Prostate gland (tissue), 2 donors: ENCODE measurements around the gene IMMT. TPM values are rescaled to one million over a fixed set of nuclear protein-coding genes. Genes with fewer than 3 reads are reported as not detected.

Experiments
- DNase-seq: peaks from one replicate; pipeline ENCODE4 v3.0.0-alpha.2; 2019; ENCODE audit warnings: low spot score
- H3K27ac ChIP-seq, 2 donors: fragments of 200-600 bp; sonication (generic); 2 replicates each; pipeline ENCODE4 v1.5.1; 2017 to 2019
- H3K27me3 ChIP-seq: fragments of 200-600 bp; sonication (generic); replicated peaks from 2 replicates; pipeline ENCODE4 v1.5.1; 2019; ENCODE audit not compliant: insufficient read depth
- H3K36me3 ChIP-seq, 2 donors: fragments of 200-600 bp; sonication (generic); 1 replicate in 1 of 2; 2 replicates in 1 of 2; pipeline versions ENCODE4 v1.5.1 to v1.8.1; 2017 to 2019
- H3K4me1 ChIP-seq: fragments of 200-600 bp; sonication (generic); replicated peaks from 2 replicates; pipeline ENCODE4 v1.5.1; 2019
- H3K4me3 ChIP-seq, 2 donors: fragments of 200-600 bp; sonication (generic); 2 replicates each; pipeline ENCODE4 v1.5.1; 2017 to 2019
- H3K9me3 ChIP-seq: fragments of 200-600 bp; sonication (generic); 2 replicates; pipeline ENCODE4 v1.5.1; 2017
- CTCF ChIP-seq, 4 experiments: fragments of 200-600 bp in 2 of 4; fragments of 450-650 bp in 2 of 4; sonication (generic) in 2 of 4; IDR thresholded peaks; 1 replicate in 3 of 4; 2 replicates in 1 of 4; pipeline ENCODE4 v1.5.1; 2016 to 2019; ENCODE audit warnings: antibody characterized with exemption in 4 of 4, mild to moderate bottlenecking in 2 of 4, moderate library complexity in 2 of 4
- POLR2A ChIP-seq: fragments of 450-650 bp; IDR thresholded peaks from one replicate; pipeline ENCODE4 v1.6.1; 2016; ENCODE audit warnings: antibody characterized with exemption, mild to moderate bottlenecking
- POLR2AphosphoS5 ChIP-seq: sonication (generic); formaldehyde crosslinking; IDR thresholded peaks from one replicate; pipeline ENCODE4 v1.6.1; 2017; ENCODE audit warnings: antibody characterized with exemption
- WGBS: methylation state at CpG from one replicate; pipeline ENCODE4 v1.1.5; 2018; 5-methylcytosine and 5-hydroxymethylcytosine counted together
- intact Hi-C: fragments of 100-400 bp; cut with DNase I; formaldehyde crosslinking; loops from one replicate; pipeline ENCODE4 v1.14.2; 2022
- total RNA-seq, 2 donors: library from RNA; depleted of rRNA; stranded (reverse); fragments of >200 nt; gene quantifications; one replicate each; pipeline ENCODE4 v1.1.0, GENCODE V29; 2016

The IMMT gene
- total RNA-seq, 2 donors from 2014 or later: 32.6 to 52.5 TPM

GRCh38 chr2:86235196-86235980 lies 40.1 kb upstream of the IMMT start:
- DNase-seq: no peak
- TF ChIP-seq POLR2A (no peak), POLR2AphosphoS5 (no peak), CTCF (IDR thresholded peaks at IDR 0.05) (no peak)
- no peak overlapping the region for H3K27ac ChIP-seq
- no peaks in the 10 kb centered on the region for H3K4me1 ChIP-seq
- no peaks in the 10 kb centered on the region for H3K36me3 ChIP-seq
- 85% methylated on average over 12 of the region's 12 CpGs for WGBS
- H3K27me3 ChIP-seq: no peaks in the 10 kb centered on the region
- H3K4me3 ChIP-seq: no peak overlapping the region
- no peaks in the 10 kb centered on the region for H3K9me3 ChIP-seq
- intact Hi-C loops: no loop called here

GRCh38 chr2:86234563-86235131 lies 39.4 kb upstream of the IMMT start:
- TF ChIP-seq POLR2A (no peak), POLR2AphosphoS5 (no peak), CTCF (IDR thresholded peaks at IDR 0.05) (no peak)
- H3K9me3 ChIP-seq: no peaks in the 10 kb centered on the region
- H3K4me3 ChIP-seq: no peak overlapping the region
- intact Hi-C loops: no loop called here
- 53% methylated on average over 3 of the region's 3 CpGs for WGBS
- no peak overlapping the region for H3K27ac ChIP-seq
- DNase-seq: no peak
- H3K36me3 ChIP-seq: no peaks in the 10 kb centered on the region
- no peaks in the 10 kb centered on the region for H3K4me1 ChIP-seq
- H3K27me3 ChIP-seq: no peaks in the 10 kb centered on the region

DNA sequence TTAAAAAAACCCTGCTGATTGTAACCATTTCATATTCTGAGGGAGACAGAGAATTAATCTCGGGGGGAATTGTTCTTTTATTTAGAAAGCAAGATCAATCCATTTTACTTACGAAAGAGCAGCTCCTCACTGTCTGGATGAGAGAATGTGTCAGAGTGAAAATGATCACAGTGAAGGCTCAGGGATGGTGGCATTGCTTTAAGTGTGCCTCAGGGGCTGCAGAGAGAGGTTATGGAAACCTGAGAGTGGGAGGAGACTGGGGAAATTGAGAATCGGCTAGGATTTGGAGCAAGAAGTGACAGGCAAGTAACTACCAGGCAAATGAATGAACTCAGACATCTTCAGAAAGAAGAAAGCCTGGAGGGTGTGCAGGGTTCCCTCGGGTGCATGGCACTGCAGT lies 38.2 kb upstream of the IMMT start:
- H3K9me3 ChIP-seq: no peaks in the 10 kb centered on the region
- H3K4me1 ChIP-seq: no peaks in the 10 kb centered on the region
- no peaks in the 10 kb centered on the region for H3K27me3 ChIP-seq
- 53% methylated on average over 4 of the region's 4 CpGs for WGBS
- no peak overlapping the region for H3K27ac ChIP-seq
- intact Hi-C loops: no loop called here
- TF ChIP-seq CTCF (IDR thresholded peaks at IDR 0.05) (no peak), POLR2A (no peak), POLR2AphosphoS5 (no peak)
- DNase-seq: no peak
- H3K36me3 ChIP-seq: no peaks in the 10 kb centered on the region
- H3K4me3 ChIP-seq: no peak overlapping the region

DNA sequence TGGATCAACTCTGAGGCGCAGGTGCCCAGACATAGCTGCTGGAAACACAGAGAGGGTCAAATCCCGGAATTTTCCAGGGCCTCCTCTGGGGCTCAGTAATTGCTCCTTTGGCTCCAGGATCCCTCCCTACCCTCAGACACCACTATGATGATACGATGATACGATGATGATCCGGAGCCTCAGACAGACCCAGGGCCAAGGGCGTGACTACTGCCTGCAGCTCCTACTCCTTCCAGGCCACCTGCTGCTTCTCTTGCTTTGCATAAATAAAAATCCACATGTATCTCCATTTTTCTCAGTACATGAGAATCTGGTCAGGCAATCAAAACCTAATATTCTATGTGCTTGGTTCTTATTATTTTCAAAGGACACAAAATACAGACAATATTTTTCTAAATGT lies 37.6 kb upstream of the IMMT start:
- WGBS: 88% methylated on average over 6 of the region's 6 CpGs
- Histone ChIP-seq H3K36me3 (no peaks in the 10 kb centered on the region), H3K4me1 (no peaks in the 10 kb centered on the region), H3K9me3 (no peaks in the 10 kb centered on the region), H3K4me3 (no peak overlapping the region), H3K27me3 (no peaks in the 10 kb centered on the region), H3K27ac (no peak overlapping the region)
- DNase-seq: no peak
- TF ChIP-seq POLR2AphosphoS5 (no peak), CTCF (IDR thresholded peaks at IDR 0.05) (no peak), POLR2A (no peak)
- intact Hi-C loops: no loop called here

- 90% methylated on average over 15 of the region's 15 CpGs for WGBS
- no peaks in the 10 kb centered on the region for H3K36me3 ChIP-seq
- TF ChIP-seq CTCF (IDR thresholded peaks at IDR 0.05) (no peak), POLR2AphosphoS5 (no peak), POLR2A (no peak)
- no peak overlapping the region for H3K4me3 ChIP-seq
- H3K4me1 ChIP-seq: no peaks in the 10 kb centered on the region
- no peak overlapping the region for H3K27ac ChIP-seq
- intact Hi-C loops: no loop called here
- no peaks in the 10 kb centered on the region for H3K9me3 ChIP-seq
- no peak for DNase-seq
- no peaks in the 10 kb centered on the region for H3K27me3 ChIP-seq
These were observed 37.1 kb upstream of the IMMT start for GRCh38 chr2:86232373-86232784.
